Measurements from ENCODE around the gene ZNF292.

- TF ChIP-seq RAD21 (IDR thresholded peaks at IDR 0.05; ENCODE audit: low read length) (no peak), FOXJ3 (CRISPR knock-in tag; IDR thresholded peaks at IDR 0.05) (no peak), TAF1 (IDR thresholded peaks at IDR 0.05; ENCODE audit: borderline replicate concordance, low read depth, low read length) (no peak), CTCF (IDR thresholded peaks at IDR 0.05) (no peak), SIN3A (IDR thresholded peaks at IDR 0.05; ENCODE audit: borderline replicate concordance, low read depth, low read length) (no peak), EP300 (IDR thresholded peaks at IDR 0.05; ENCODE audit: borderline replicate concordance in 1 of 2, low read depth in 1 of 2, low read length in 1 of 2) (no peak)
Observed at GRCh38 chr6:87164506-87164905, 9.1 kb downstream of the ZNF292 start.

All from SK-N-SH (cell line).